ENCODE data around the gene TIGD4. TPM values are rescaled to one million over a fixed set of nuclear protein-coding genes. Genes with fewer than 3 reads are reported as not detected.
A peak's percentile ranks its signal among the peaks of the same experiment; 100 is the strongest.

TIGD4 gene
- total RNA-seq = 0.08 TPM

DNA sequence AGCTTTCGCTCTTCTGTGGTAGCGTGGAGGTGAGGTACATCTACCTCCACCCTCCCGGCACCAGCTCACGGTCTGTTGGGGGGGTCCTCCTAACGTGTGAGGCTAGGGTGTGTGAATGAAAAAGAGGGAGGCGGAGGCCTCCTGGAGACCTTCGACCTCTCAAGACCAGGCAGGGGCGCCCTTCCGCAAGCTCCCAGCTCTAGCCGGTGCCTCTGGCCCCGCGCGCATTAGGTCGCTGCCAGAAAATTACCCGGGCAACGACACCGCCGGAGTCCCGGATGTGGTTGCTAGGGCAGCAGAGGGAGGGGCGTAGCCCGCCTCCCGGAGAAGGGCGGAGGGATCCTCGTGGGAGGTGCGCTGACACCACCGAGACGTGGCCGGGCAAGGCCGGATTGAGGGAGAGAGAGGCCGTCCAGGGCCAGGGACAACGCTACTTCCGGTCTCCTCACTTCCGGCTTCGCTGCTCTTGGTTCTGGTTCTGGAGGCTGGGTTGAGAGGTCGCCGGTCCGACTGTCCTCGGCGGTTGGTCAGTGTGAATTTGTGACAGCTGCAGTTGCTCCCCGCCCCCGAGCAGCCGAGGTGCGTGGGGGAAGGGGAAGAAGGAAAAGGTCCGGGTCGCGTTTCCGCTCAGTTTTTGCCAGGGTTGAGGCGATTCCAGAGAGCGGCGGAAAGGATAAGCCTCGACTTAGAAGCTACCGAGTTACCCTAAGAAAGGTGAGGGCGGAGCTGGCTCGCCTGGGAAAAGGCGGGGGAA lies at the start of gene TIGD4, which contains the start of gene ARFIP1:
TSS of gene TIGD4 (minus strand) at position 218 of the 754 bp plus-strand sequence. CDS start 8,726 bp downstream, outside the sequence.
TSS of gene ARFIP1 (plus strand) at position 442 of the 754 bp plus-strand sequence. CDS start 49,680 bp downstream, outside the sequence.
- ATAC-seq = peak; percentile 97
- DNase-seq (ENCODE audit: low spot score) = peak; percentile 99

DNA sequence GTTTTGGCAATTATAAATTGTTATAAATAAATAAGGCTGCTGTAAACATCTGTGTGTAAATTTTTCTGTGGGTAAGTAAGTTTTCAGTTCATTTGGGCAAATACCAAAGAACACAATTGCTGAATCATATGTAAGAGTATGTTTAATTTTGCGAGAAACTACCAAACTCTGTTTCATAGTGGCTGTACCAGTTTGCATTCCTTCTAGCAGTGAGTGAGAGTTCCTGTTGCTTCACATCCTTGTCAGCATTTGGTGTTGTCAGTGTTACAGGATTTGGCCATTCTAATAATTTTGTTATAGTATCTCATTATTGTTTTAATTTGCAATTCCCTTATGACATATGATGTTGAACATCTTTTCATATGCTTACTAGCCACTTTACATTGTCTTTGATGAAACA lies 48.6 kb upstream of the TIGD4 start:
- no peak for DNase-seq (ENCODE audit: low spot score)
- ATAC-seq = no peak

DNA sequence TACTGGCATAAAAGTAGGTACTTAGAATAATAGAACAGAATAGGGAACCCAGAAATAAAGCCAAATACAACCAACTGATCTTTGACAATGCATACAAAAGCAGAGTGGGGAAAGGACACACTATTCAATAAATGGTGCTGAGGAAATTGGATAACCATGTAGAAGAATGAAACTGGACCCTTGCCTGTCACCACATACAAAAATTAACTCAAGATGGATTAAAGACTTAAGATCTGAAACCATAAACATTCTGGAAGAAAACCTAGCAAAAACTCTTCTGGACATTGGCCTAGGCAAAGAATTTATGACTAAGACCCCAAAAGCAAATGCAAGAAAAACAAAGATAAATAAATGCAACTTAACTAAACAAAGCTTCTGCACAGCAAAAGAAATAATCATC lies 45.8 kb upstream of the TIGD4 start:
- ATAC-seq = no peak
- no peak for DNase-seq (ENCODE audit: low spot score)

DNA sequence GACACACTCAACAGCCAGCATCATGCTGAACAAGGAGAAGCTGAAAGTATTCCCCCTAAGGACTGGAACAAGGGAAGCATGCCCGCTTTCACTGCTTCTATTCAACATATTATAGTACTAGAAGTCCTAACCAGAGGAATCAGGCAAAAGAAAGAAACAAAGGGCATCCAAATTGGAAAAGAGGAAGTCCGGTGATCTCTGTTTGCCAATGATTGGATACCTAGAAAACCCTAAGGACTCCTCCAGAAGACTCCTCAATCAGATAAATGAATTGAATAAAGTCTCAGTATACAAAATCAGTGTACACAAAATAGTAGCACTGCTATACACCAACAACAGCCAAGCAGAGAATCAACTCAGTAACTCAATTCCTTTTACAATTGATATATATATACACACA lies 45.0 kb upstream of the TIGD4 start:
- DNase-seq (ENCODE audit: low spot score) = no peak
- ATAC-seq = no peak

DNA sequence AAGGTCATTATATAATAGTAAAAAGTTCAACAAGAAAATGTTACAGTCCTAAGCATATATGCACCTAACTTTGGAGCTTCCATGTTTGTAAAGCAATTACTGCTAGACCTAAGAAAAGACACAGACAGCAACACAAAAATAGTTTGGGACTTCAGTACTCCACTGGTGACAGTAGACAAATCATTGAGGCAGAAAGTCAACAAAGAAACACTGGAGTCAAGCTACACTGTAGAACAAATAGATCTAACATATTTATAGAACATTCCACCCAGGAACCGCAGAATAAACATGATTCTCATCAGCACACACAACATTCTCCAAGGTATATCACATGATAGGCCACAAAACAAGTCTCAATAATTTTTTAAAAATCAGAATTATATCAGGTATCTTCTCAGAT lies 42.8 kb upstream of the TIGD4 start:
- DNase-seq (ENCODE audit: low spot score) = no peak
- no peak for ATAC-seq

DNA sequence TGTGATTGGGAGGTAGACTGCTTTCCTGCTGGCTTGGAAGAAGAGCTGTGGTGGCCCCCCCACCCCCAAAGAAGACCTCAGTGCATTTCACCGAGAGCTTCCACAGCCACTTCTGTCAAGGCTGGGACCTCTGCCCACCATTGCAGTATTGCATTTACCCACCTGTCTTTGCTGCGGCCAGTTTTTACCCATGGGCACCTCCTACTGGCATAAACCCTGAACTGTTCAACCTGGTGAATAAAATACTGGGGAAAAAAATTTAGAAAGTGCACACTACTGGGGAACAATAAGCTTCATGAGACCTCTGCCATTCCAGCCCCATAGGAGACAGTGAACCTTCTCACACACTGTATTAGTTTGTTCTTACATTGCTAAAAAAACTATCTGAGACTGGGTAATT lies 40.5 kb upstream of the TIGD4 start:
- ATAC-seq = no peak
- no peak for DNase-seq (ENCODE audit: low spot score)

DNA sequence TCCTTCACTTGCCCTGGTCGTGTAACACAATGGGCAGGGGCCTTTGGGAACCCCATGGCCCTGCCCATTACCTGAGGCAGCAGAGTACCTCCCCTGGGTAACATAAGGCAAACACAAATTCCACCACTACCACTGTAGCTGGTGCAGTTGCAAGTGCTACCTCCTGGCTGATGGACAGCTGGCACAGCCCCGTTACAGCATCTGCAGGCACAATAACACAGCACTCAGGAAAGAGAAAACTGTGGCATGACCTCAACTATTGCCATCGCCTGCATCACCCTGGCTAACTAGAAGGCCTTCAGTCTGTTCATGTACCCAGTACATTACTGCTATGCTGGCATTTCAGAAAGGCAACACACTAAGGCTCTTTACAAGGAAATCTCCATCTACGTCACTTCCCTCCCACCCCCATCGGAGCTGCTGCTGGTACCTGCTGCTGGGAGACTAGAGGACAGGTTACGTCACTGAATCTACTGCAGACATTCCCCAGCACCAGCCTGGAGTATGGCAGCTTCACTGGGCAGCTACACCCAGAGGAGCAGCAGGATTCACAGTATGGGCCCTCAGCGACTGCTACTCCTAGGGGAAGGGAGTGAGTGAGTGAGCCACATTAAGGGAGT lies 39.6 kb upstream of the TIGD4 start:
- ATAC-seq (no peak), DNase-seq (ENCODE audit: low spot score) (no peak)

DNA sequence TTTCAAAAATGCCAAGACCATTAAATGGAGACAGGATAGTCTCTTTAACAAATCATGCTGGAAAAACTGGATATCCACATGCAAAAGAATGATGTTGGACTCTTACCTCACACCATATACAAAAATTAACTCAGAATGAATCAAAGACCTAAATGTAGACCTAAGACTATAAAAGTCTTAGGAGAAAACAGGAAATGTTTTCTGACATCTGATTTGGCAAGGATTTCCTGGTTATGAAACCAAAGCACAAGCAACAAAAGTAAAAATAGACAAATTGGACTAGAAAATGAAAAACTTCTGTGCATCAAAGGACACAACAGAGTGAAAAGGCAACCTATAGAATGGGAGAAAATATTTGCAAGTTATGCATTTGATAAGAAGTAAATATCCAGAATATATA lies 37.8 kb upstream of the TIGD4 start:
- ATAC-seq (no peak), DNase-seq (ENCODE audit: low spot score) (no peak)

DNA sequence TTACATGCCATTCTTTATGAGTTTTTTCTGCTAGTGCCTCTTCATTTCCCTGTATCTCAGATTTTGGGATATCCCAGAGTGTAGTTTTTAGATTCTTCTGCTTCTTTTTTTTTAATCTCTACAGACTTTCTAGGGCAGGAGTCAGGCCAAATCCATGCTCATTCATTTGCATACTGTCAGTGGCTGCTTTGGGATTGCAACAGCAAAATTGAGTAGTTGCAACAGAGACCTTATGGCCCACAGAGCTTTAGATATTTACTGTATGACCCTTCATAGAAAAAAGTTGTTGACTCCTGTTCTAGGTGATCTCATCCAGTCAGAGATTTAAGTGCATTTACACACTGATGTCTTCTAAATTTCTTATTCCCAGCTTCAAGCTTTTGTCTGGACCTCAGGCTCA lies 35.5 kb upstream of the TIGD4 start:
- ATAC-seq (peak; percentile 68), DNase-seq (ENCODE audit: low spot score) (no peak)

DNA sequence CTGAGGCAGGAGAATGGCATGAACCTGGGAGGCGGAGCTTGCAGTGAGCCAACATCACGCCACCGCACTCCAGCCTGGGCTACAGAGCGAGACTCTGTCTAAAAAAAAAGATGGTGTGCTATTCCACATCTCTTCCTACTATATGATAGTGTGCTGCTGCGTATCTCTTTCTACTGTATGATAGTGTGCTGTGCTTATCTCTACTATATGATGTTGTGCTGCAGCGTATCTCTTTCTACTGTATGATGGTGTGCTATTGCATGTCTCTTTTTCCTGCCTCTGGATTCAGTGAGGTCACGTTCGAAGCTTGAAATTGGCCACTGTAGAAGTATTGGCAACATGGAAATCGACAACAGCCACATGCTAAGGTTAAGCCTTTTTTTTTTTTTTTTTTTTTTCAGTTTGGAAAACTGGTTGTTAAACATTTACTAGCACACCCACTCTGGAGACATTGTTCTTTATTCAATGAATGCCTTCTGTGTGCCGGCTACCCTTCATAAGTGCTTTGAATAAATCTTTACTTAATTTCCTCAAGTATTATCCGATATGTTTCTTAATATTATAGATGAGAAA lies 31.3 kb upstream of the TIGD4 start:
- ATAC-seq (peak; percentile 83), DNase-seq (ENCODE audit: low spot score) (no peak)

DNA sequence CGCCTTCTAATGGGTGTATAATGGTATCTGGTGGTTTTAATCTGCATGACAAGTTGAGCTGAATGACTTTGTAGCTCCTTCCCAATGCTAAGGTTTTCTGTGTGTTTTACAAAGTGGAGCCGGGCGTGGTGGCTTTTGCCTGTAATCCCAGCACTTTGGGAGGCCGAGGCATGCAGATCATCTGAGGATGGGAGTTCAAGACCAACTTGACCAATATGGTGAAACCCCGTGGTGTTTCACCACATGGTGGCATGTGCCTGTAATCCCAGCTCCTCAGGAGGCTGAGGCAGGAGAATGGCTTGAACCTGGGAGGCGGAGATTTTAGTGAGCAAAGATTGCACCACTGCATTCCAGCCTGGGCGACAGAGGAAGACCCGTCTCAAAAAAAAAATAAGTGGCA lies 29.1 kb upstream of the TIGD4 start:
- DNase-seq (ENCODE audit: low spot score) = no peak
- no peak for ATAC-seq

DNA sequence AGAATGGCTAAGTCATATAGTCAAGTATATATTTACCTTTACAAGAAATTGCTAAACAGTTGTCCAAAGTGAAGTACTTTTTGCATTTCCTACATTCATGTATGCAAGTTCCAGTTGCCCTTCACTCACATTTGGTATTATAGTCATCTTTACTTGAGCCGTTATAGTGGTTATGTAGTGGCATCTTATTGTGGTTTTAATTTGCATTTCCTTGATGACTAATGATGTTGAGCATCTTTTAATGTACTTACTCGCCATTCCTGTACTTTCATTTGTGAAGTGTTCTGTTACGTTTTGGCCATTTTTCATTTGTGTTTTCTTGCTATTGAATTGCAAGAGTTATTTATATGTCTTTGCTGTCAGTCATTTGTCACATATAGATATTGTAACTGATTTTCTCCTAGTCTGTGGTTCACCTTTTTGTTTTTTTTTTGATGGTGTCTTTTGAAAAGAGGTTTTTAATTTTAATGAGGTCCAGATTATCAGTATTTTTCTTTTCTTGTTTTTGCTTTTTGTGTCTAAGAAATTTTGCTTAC lies 27.8 kb upstream of the TIGD4 start:
- ATAC-seq = no peak
- no peak for DNase-seq (ENCODE audit: low spot score)

DNA sequence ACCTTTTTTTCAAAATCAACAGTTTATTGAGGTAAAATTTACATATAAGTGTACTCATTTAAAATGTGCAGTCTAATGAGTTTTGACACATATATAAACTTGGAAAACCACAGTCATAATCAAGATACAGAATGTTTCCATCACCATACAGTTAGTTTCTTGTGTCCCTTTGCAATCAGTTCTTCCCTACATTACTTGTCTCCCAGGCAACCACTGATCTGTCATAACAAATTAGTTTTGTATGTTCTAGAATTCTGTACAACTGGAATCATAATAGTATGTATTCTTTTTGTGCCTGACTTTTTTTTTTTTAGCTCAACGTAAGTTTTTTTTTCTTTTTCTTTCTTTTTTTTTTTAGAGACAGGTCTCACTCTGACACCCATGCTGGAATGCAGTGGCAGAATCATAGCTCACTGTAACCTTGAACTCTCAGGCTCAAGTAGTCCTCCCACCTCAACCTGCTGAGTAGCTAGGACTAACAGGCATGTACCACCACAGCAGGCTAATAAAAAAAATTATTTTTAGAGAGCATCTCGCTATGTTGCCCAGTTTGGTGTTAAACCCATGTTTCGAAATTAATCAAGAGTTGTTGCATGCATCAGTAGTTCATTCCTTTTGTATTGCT lies 27.1 kb upstream of the TIGD4 start:
- ATAC-seq = no peak
- no peak for DNase-seq (ENCODE audit: low spot score)

DNA sequence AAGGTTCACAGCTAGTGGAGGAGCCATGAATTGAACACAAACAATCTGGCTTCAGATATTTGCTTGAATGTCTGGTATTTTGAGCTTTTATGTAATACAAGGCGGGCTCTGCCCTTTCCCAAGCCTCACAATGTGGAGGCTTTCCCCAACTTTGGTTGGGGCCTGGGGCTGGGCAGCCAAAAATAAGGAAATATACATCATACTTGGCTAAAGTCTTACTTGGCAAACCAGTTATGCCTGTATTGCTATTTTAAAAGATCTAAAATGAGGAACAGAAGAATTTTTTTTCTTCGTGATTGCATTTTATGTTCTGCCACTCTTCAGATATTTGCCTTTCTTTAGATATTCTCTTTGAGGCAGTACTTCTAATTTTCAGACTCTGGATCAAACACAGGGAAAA lies 26.3 kb upstream of the TIGD4 start:
- no peak for ATAC-seq

DNA sequence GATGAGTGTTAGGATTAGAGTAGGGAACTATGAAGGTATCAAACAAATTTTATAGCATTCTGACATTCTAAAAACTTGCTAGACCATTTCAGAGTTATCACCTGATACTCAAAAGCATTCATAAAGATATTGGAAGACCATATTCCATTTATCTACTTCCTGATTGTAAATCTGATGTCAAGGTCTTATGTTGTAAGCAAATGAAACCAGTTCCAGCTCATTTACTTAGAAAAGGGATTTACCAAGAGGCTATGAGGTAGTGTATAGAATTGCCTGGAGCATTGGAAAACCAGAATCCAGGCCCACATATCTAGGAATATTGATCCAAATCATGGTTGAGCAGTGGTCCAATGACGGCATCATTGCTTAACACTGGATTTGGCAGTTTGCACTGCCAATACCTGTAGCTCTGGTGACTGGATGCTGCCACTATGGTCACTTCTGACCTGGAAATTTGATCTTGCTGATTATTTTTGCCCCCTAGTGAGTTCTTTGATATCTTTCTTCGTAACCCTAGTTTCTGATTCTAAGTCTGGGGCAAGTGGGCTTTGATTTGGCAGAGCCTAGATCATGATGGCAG lies 25.6 kb upstream of the TIGD4 start:
- peak; percentile 58 for ATAC-seq
- no peak for DNase-seq (ENCODE audit: low spot score)

More for the DNA sequence above, 26.3 kb upstream of the TIGD4 start:
- DNase-seq (ENCODE audit: low spot score) = no peak

DNA sequence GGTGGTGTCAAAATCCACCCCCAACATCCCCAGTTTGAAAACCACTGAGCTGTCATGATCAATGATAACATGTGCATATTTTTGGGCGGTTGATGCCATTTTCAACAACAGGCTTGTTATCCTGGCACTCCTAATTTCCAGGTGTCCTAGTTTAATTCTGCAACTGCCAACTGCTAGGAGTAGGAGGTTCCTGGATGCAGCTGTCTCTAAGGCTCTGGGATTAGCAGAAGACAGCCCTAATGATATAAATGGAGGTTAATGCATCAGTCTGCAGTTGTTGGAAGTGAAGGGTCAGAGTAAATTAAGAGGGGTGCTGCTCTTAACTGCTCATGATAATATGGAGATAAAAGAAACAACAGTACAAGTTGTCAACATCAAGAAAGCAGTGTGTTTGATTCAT lies 24.0 kb upstream of the TIGD4 start:
- ATAC-seq = no peak
- no peak for DNase-seq (ENCODE audit: low spot score)

DNA sequence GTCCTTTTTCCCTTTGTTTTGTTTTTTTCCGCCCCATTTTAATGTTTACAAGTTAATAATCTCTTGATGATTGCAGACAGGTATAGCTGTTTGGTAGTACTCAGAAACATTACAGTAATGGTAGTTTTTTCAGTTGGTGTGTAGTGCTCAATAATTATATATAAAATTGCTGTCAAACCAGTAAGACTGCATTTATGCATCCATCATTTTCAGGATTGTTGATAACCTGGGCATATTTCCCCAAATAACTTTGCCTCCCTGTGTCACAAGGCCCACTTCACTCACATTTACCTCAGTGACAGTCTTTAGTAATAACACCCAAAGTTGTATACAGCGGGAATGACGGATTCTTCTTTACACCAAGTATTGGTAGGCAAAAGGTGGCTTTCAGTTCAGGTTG lies 16.4 kb upstream of the TIGD4 start:
- no peak for DNase-seq (ENCODE audit: low spot score)
- ATAC-seq = no peak

DNA sequence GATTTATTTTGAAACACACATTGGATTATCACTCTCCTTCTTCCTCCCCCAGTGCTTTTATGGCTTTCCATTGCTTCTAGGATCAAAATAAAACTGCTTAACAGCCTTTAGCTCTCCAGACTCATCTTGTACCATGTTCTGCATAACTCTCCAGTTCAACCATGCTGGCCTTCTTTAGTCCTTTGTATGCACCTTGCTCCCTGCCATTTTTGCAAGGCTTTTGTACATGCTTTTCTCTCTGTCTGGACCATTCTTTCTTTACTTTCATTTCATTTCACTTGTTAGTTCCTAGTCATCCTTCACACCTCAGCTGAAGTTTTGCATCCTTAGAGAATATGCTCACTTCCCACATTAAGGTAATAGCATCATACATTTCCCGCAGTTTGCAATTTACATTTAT lies 7.1 kb upstream of the TIGD4 start:
- no peak for ATAC-seq
- no peak for DNase-seq (ENCODE audit: low spot score)

DNA sequence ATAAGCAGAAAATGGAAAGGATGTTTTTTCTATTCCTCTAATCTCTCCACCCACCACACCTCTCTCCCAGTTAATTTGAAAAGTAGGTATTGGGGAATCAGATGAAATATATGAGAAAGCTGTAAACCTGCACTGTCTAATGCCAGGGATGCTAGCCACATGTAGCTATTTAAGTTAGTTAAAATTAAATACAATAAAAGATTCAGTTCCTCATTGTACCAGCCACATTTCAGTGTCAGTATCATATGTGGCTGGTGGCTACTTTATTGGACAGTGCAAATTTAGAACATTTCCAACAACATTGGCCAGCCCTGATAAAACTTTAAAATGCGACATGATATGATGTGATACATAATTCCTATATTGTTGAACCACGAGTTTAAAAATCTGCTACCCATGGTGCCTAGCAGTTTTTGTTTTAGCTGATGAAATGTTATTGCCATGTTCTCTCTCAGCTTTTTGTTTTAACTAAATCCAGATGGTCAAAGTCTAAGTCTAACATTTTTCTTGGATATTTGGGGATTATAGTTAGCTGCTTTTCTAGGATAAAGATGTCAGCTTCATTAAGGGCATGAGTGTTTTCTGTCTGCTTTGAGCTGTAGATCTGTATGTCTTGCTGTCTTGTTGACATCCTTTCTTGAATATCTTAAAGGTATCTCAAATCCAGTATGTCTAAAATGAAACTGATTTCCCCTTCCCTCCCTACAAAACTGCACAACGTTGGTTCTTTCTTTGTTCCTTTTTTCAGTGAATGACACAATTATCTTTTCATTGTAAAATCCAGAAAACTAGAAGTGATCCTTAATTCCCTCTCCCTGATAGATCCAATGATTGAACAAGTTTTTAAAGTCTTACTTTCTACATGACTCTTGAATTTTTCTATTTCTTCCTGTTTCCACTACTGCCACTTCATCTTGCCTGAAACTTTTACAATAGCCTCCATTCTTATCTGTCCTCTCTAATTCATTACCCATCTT lies 6.4 kb upstream of the TIGD4 start:
- ATAC-seq (no peak), DNase-seq (ENCODE audit: low spot score) (no peak)

Measured in left lobe of liver (tissue), 2 donors.